ENCODE data around the gene FIS1. TPM values are rescaled to one million over a fixed set of nuclear protein-coding genes. Genes with fewer than 3 reads are reported as not detected.

The FIS1 gene
- polyA plus RNA-seq, 1 donor (not counting 4 experiments of a cell fraction or from before 2014, with no cell fraction given): 202 TPM

GRCh38 chr7:101212014-101212413 is 32.9 kb downstream of the FIS1 start:
- FAIRE-seq: no peak
- Histone ChIP-seq H3K9me1 (ENCODE audit: control insufficient read depth, extremely low read depth, insufficient read depth, low read length) (no peaks in the 10 kb centered on the region), H3K36me3 (ENCODE audit: control insufficient read depth in 2 of 2, extremely low read depth in 1 of 2, insufficient read depth in 2 of 2, low read length in 2 of 2) (peaks cover 23 to 35% of the 10 kb centered on the region in 2 experiments), H2AFZ (ENCODE audit: control insufficient read depth, low read length) (no peak overlapping the region), H3K79me2 (ENCODE audit: control insufficient read depth, insufficient read depth, low read length) (peaks cover 17% of the 10 kb centered on the region), H3K9me3 (ENCODE audit: control insufficient read depth, low read depth, low read length) (no peaks in the 10 kb centered on the region), H3K27me3 (ENCODE audit: control insufficient read depth, extremely low read depth, insufficient read depth, low read length) (no peaks in the 10 kb centered on the region), H3K4me3 (ENCODE audit: control insufficient read depth in 2 of 3, extremely low read depth in 1 of 3, insufficient read depth in 2 of 3, low read depth in 1 of 3, low read length in 3 of 3) (no peak overlapping the region), H3K4me2 (ENCODE audit: control insufficient read depth, extremely low read depth, insufficient read depth, low read depth, low read length) (no peak overlapping the region), H4K20me1 (ENCODE audit: control insufficient read depth, extremely low read depth, insufficient read depth, low read length) (no peaks in the 10 kb centered on the region), H3K27ac (ENCODE audit: control insufficient read depth, insufficient read depth, low read length) (no peak overlapping the region), H3K4me1 (ENCODE audit: control insufficient read depth, extremely low read depth, insufficient read depth, low read length) (peaks cover 8% of the 10 kb centered on the region), H3K9ac (ENCODE audit: control insufficient read depth, extremely low read depth, insufficient read depth, low read length) (no peak overlapping the region)
- dilution Hi-C loops (cut with MboI; ENCODE audit: extremely low pct_ligation_motif_present, low sequenced_read_pairs): no loop called here
- no peak for DNase-seq (ENCODE audit: low read depth, low spot score)
- TF ChIP-seq EZH2 (IDR thresholded peaks at IDR 0.05; ENCODE audit: low read length): no peak
- TF ChIP-seq, protein P1, sequence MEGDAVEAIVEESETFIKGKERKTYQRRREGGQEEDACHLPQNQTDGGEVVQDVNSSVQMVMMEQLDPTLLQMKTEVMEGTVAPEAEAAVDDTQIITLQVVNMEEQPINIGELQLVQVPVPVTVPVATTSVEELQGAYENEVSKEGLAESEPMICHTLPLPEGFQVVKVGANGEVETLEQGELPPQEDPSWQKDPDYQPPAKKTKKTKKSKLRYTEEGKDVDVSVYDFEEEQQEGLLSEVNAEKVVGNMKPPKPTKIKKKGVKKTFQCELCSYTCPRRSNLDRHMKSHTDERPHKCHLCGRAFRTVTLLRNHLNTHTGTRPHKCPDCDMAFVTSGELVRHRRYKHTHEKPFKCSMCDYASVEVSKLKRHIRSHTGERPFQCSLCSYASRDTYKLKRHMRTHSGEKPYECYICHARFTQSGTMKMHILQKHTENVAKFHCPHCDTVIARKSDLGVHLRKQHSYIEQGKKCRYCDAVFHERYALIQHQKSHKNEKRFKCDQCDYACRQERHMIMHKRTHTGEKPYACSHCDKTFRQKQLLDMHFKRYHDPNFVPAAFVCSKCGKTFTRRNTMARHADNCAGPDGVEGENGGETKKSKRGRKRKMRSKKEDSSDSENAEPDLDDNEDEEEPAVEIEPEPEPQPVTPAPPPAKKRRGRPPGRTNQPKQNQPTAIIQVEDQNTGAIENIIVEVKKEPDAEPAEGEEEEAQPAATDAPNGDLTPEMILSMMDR (optimal IDR thresholded peaks at IDR 0.05 in 1 of 3, IDR thresholded peaks at IDR 0.05 in 1 of 3, conservative IDR thresholded peaks at IDR 0.05 in 1 of 3; ENCODE audit: extremely low read depth in 1 of 3, insufficient read depth in 2 of 3, low read length in 3 of 3): no peak

DNA sequence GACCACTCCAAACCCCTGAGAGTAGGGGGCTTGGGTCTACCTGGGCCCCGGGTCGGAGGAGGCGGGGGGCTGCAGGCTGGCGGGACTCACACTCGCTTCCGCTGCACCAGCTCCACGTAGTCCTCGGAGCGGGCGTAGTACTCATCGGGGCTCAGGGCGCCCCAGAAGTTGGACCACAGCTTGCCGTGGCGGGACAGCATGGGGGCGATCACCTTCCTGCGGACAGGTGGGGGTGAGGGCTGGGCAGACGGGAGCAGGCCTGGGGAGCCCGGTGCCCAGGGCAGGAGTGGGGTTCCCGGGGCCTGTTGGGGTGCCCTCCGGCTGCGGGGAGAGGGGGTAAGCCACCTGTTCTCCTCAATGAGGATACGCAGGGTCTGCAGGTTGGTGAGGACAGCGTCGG is 33.4 kb downstream of the FIS1 start:
- Histone ChIP-seq H3K27ac (ENCODE audit: control insufficient read depth, insufficient read depth, low read length) (no peak overlapping the region), H3K9me3 (ENCODE audit: control insufficient read depth, low read depth, low read length) (no peaks in the 10 kb centered on the region), H3K9ac (ENCODE audit: control insufficient read depth, extremely low read depth, insufficient read depth, low read length) (no peak overlapping the region), H4K20me1 (ENCODE audit: control insufficient read depth, extremely low read depth, insufficient read depth, low read length) (no peaks in the 10 kb centered on the region), H3K4me3 (ENCODE audit: control insufficient read depth in 2 of 3, extremely low read depth in 1 of 3, insufficient read depth in 2 of 3, low read depth in 1 of 3, low read length in 3 of 3) (no peak overlapping the region), H3K27me3 (ENCODE audit: control insufficient read depth, extremely low read depth, insufficient read depth, low read length) (no peaks in the 10 kb centered on the region), H3K9me1 (ENCODE audit: control insufficient read depth, extremely low read depth, insufficient read depth, low read length) (no peaks in the 10 kb centered on the region), H3K4me1 (ENCODE audit: control insufficient read depth, extremely low read depth, insufficient read depth, low read length) (peaks cover 6% of the 10 kb centered on the region), H3K79me2 (ENCODE audit: control insufficient read depth, insufficient read depth, low read length) (peaks cover 12% of the 10 kb centered on the region), H3K4me2 (ENCODE audit: control insufficient read depth, extremely low read depth, insufficient read depth, low read depth, low read length) (no peak overlapping the region), H2AFZ (ENCODE audit: control insufficient read depth, low read length) (no peak overlapping the region), H3K36me3 (ENCODE audit: control insufficient read depth in 2 of 2, extremely low read depth in 1 of 2, insufficient read depth in 2 of 2, low read length in 2 of 2) (peaks cover 23 to 35% of the 10 kb centered on the region in 2 experiments)
- FAIRE-seq: no peak
- dilution Hi-C loops (cut with MboI; ENCODE audit: extremely low pct_ligation_motif_present, low sequenced_read_pairs): no loop called here
- no peak for DNase-seq (ENCODE audit: low read depth, low spot score)
- TF ChIP-seq EZH2 (IDR thresholded peaks at IDR 0.05; ENCODE audit: low read length): no peak
- TF ChIP-seq, protein P1 (optimal IDR thresholded peaks at IDR 0.05 in 1 of 3, IDR thresholded peaks at IDR 0.05 in 1 of 3, conservative IDR thresholded peaks at IDR 0.05 in 1 of 3; ENCODE audit: extremely low read depth in 1 of 3, insufficient read depth in 2 of 3, low read length in 3 of 3): no peak
